H9 (cell line): ENCODE measurements around the gene TNP2. TPM values are rescaled to one million over a fixed set of nuclear protein-coding genes. Genes with fewer than 3 reads are reported as not detected.

Experiments used
- DNase-seq: peaks from one replicate; pipeline ENCODE4 v3.0.0-alpha.2; 2017
- H2AFZ ChIP-seq: one replicate; pipeline ENCODE4 v1.6.1; 2013; ENCODE audit warnings: mild to moderate bottlenecking, low read length, control low read depth, moderate library complexity
- H2AK5ac ChIP-seq: 2 replicates; pipeline ENCODE4 v1.6.1; 2013; ENCODE audit warnings: low read length, control low read depth, mixed read lengths; ENCODE audit not compliant: insufficient read length
- H2BK120ac ChIP-seq: one replicate; pipeline ENCODE4 v1.6.1; 2013; ENCODE audit warnings: low read depth, mild to moderate bottlenecking, low read length, control low read depth, inconsistent platforms; ENCODE audit not compliant: poor library complexity, severe bottlenecking
- H2BK12ac ChIP-seq: 2 replicates; pipeline ENCODE4 v1.6.1; 2013; ENCODE audit warnings: low read length, control low read depth, mixed read lengths, low read depth; ENCODE audit not compliant: insufficient read length
- H2BK15ac ChIP-seq: 2 replicates; pipeline ENCODE4 v1.6.1; 2013; ENCODE audit warnings: low read depth, low read length, control low read depth
- H2BK20ac ChIP-seq: one replicate; pipeline ENCODE4 v1.6.1; 2013; ENCODE audit warnings: low read depth, mild to moderate bottlenecking, low read length, control low read depth, inconsistent platforms; ENCODE audit not compliant: poor library complexity, severe bottlenecking
- H2BK5ac ChIP-seq: 2 replicates; pipeline ENCODE4 v1.6.1; 2013; ENCODE audit warnings: low read length, control low read depth, mixed read lengths; ENCODE audit not compliant: insufficient read length
- H3K14ac ChIP-seq: 2 replicates; pipeline ENCODE4 v1.6.1; 2013; ENCODE audit warnings: low read length, control low read depth; ENCODE audit not compliant: insufficient read depth
- H3K18ac ChIP-seq: 2 replicates; pipeline ENCODE4 v1.6.1; 2013; ENCODE audit warnings: low read depth, mild to moderate bottlenecking, mixed read lengths, low read length, control low read depth; ENCODE audit not compliant: insufficient read length
- H3K23ac ChIP-seq: 2 replicates; pipeline ENCODE4 v1.6.1; 2013; ENCODE audit warnings: low read length, control low read depth, mixed read lengths, low read depth; ENCODE audit not compliant: insufficient read length
- H3K23me2 ChIP-seq: 2 replicates; pipeline ENCODE4 v1.6.1; 2013; ENCODE audit warnings: low read depth, mild to moderate bottlenecking, mixed read lengths, low read length, control low read depth; ENCODE audit not compliant: insufficient read length, poor library complexity, severe bottlenecking
- H3K27ac ChIP-seq: 2 replicates; pipeline ENCODE4 v1.5.1; 2013; ENCODE audit warnings: low read length, control low read depth, mixed read lengths, low read depth; ENCODE audit not compliant: insufficient read length
- H3K27me3 ChIP-seq: 2 replicates; pipeline ENCODE4 v1.6.1; 2013; ENCODE audit warnings: low read length, control low read depth, inconsistent platforms; ENCODE audit not compliant: insufficient read depth
- H3K4ac ChIP-seq: 2 replicates; pipeline ENCODE4 v1.6.1; 2013; ENCODE audit warnings: low read depth, mild to moderate bottlenecking, control low read depth, inconsistent platforms, low read length, moderate library complexity
- H3K4me1 ChIP-seq: 2 replicates; pipeline ENCODE4 v1.6.1; 2013; ENCODE audit warnings: low read length, control low read depth, inconsistent platforms; ENCODE audit not compliant: insufficient read depth
- H3K4me2 ChIP-seq: 2 replicates; pipeline ENCODE4 v1.6.1; 2013; ENCODE audit warnings: low read length, control low read depth, mixed read lengths; ENCODE audit not compliant: insufficient read length, insufficient read depth
- H3K56ac ChIP-seq: 2 replicates; pipeline ENCODE4 v1.6.1; 2013; ENCODE audit warnings: low read depth, mild to moderate bottlenecking, mixed read lengths, low read length, control low read depth; ENCODE audit not compliant: insufficient read length
- H3K79me1 ChIP-seq: 2 replicates; pipeline ENCODE4 v1.6.1; 2013; ENCODE audit warnings: low read depth, mild to moderate bottlenecking, moderate library complexity, low read length, control low read depth, inconsistent platforms; ENCODE audit not compliant: insufficient read depth, poor library complexity, severe bottlenecking
- H3K79me2 ChIP-seq: 2 replicates; pipeline ENCODE4 v1.6.1; 2013; ENCODE audit warnings: low read length, control low read depth, inconsistent platforms; ENCODE audit not compliant: insufficient read depth
- H3K9ac ChIP-seq: 2 replicates; pipeline ENCODE4 v1.6.1; 2013; ENCODE audit warnings: low read length, control low read depth, mixed read lengths; ENCODE audit not compliant: insufficient read length; ENCODE audit errors: extremely low read depth
- H3K9me3 ChIP-seq: one replicate; pipeline ENCODE4 v1.6.1; 2013; ENCODE audit warnings: low read depth, low read length, inconsistent platforms; ENCODE audit not compliant: control insufficient read depth
- H3T11ph ChIP-seq: one replicate; pipeline ENCODE4 v1.6.1; 2013; ENCODE audit warnings: mild to moderate bottlenecking, low read length, control low read depth, inconsistent platforms
- H4K20me1 ChIP-seq: one replicate; pipeline ENCODE4 v1.6.1; 2013; ENCODE audit not compliant: control insufficient read depth, insufficient read length, insufficient read depth
- H4K5ac ChIP-seq: 2 replicates; pipeline ENCODE4 v1.6.1; 2013; ENCODE audit warnings: low read depth, mild to moderate bottlenecking, mixed read lengths, low read length, control low read depth; ENCODE audit not compliant: insufficient read length
- H4K8ac ChIP-seq: replicated peaks from 2 replicates; pipeline ENCODE4 v1.6.1; 2013; ENCODE audit warnings: low read length, control low read depth, mixed read lengths, low read depth; ENCODE audit not compliant: insufficient read length
- H4K91ac ChIP-seq: 2 replicates; pipeline ENCODE4 v1.6.1; 2013; ENCODE audit warnings: low read depth, mild to moderate bottlenecking, moderate library complexity, mixed read lengths, low read length, control low read depth; ENCODE audit not compliant: insufficient read length
- H3K27ac Mint-ChIP-seq, 3 experiments: 2 replicates in 2 of 3; 3 replicates in 1 of 3; pipeline ENCODE4 v1.8.0; 2020 to 2021; ENCODE audit warnings: mixed read lengths in 3 of 3, mild to moderate bottlenecking in 1 of 3, moderate library complexity in 1 of 3
- H3K27me3 Mint-ChIP-seq: 2 replicates; pipeline ENCODE4 v1.8.0; 2021; ENCODE audit warnings: low read depth, mild to moderate bottlenecking, moderate library complexity, mixed read lengths
- H3K36me3 Mint-ChIP-seq, 3 experiments: 2 replicates in 2 of 3; 3 replicates in 1 of 3; pipeline ENCODE4 v1.8.0; 2020 to 2021; ENCODE audit warnings: low read depth in 3 of 3, mixed read lengths in 3 of 3; ENCODE audit not compliant: insufficient read depth in 1 of 3
- H3K4me1 Mint-ChIP-seq, 2 experiments: 2 replicates each; pipeline ENCODE4 v1.8.0; 2020; ENCODE audit warnings: mixed read lengths in 2 of 2
- H3K4me3 Mint-ChIP-seq, 2 experiments: 2 replicates in 1 of 2; 3 replicates in 1 of 2; pipeline ENCODE4 v1.8.0; 2020 to 2021; ENCODE audit warnings: mild to moderate bottlenecking in 2 of 2, mixed read lengths in 2 of 2, moderate library complexity in 1 of 2
- H3K9me3 Mint-ChIP-seq, 2 experiments: 2 replicates in 1 of 2; 3 replicates in 1 of 2; pipeline ENCODE4 v1.8.0; 2020; ENCODE audit warnings: mild to moderate bottlenecking in 2 of 2, mixed read lengths in 2 of 2, moderate library complexity in 1 of 2
- WGBS: extraction: QIAGEN DNeasy Blood & Tissue Kit; methylation state at CpG from one replicate; pipeline ENCODE4 v1.1.7; 2013; ENCODE audit warnings: missing lambda C conversion rate, low lambda C conversion rate, mixed read lengths; ENCODE audit not compliant: insufficient read length; ENCODE audit errors: extremely low coverage; 5-methylcytosine and 5-hydroxymethylcytosine counted together
- total RNA-seq: library from RNA; stranded (reverse); gene quantifications from 2 replicates; pipeline ENCODE4 v1.2.1, GENCODE V29; 2021
- TF ChIP-seq, protein P1 (sequence below): fragments of 200-600 bp; sonication (generic); conservative IDR thresholded peaks from 3 replicates; pipeline ENCODE4 v1.8.0; 2021; ENCODE audit warnings: antibody characterized with exemption, mild to moderate bottlenecking

Gene TNP2
- total RNA-seq, 1 experiment from 2014 or later, result not detected

DNA sequence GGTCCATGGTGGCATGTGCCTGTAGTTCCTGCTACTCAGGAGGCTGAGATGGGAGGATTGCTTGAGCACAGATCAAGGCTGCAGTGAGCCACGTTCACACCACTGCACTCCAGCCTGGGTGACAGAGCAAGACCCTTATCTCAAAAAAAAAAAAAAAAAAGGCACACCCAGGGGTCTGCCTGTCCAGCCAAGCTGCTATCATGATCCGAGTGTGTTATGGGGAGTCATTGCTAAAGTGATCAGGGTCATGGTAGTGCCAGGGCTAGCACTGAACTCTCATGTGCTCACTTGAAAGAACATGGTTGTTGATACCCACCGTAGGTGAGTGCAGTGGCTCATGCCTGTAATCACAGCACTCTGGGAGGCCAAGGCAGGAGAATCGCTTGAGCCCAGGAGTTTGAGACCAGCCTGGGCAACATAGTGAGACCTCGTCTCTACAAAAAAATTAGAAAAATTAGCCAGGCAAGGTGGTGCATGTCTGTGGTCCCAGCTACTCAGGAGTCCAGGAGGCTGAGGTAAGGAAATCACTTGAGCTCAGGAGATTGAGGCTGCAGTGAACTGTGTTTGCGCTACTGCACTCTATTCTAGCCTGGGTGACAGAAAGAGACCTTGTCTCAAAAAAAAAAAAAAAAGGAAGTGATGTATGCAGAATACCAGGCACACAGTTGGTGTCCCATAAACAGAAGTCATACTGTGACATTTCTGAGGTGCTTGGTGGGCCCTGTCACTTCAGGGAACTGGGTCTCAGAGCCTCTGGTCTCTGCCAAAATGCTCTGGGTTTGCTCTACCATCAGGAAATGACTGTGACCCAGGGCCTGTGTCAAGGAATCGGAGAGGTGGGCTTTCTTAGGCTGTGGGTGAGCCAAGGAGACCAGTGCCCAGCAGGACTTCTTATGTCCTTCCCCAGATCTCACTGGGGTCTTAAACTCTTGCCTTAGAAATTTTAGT, 9.8 kb upstream of the TNP2 start:
- no peak for DNase-seq
- H2AFZ ChIP-seq, result no peak overlapping the region
- H3K4ac ChIP-seq, result no peak overlapping the region
- H3K79me1 ChIP-seq, result no peaks in the 10 kb centered on the region
- H2BK120ac ChIP-seq, result no peak overlapping the region
- H3K4me1 ChIP-seq, result no peaks in the 10 kb centered on the region; the same call in 1 of the 2 replicates
- no peak overlapping the region for H2AK5ac ChIP-seq
- H2BK5ac ChIP-seq, result no peak overlapping the region
- no peak overlapping the region for H3K27ac ChIP-seq
- TF ChIP-seq, protein P1, sequence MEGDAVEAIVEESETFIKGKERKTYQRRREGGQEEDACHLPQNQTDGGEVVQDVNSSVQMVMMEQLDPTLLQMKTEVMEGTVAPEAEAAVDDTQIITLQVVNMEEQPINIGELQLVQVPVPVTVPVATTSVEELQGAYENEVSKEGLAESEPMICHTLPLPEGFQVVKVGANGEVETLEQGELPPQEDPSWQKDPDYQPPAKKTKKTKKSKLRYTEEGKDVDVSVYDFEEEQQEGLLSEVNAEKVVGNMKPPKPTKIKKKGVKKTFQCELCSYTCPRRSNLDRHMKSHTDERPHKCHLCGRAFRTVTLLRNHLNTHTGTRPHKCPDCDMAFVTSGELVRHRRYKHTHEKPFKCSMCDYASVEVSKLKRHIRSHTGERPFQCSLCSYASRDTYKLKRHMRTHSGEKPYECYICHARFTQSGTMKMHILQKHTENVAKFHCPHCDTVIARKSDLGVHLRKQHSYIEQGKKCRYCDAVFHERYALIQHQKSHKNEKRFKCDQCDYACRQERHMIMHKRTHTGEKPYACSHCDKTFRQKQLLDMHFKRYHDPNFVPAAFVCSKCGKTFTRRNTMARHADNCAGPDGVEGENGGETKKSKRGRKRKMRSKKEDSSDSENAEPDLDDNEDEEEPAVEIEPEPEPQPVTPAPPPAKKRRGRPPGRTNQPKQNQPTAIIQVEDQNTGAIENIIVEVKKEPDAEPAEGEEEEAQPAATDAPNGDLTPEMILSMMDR, result no peak
- no peak overlapping the region for H4K8ac ChIP-seq
- no CpG with 5 or more reads among the region's 7 CpGs for WGBS
- H3K79me2 ChIP-seq, result no peaks in the 10 kb centered on the region
- no peaks in the 10 kb centered on the region; the same call in 1 of the 2 replicates for H3K27me3 Mint-ChIP-seq
- H2BK20ac ChIP-seq, result no peak overlapping the region
- H3K9me3 Mint-ChIP-seq, result peaks cover 0 to 7% of the 10 kb centered on the region in 2 experiments; a peak in 2 of 5 replicates
- no peak overlapping the region for H3K14ac ChIP-seq
- no peak overlapping the region for H4K91ac ChIP-seq
- H4K20me1 ChIP-seq, result no peaks in the 10 kb centered on the region
- H3K27ac Mint-ChIP-seq, result peak overlapping the region in 1 of 3 experiments; percentile 80; a peak in 2 of 7 replicates
- H3K9ac ChIP-seq, result no peak overlapping the region
- H3K27me3 ChIP-seq, result no peaks in the 10 kb centered on the region
- no peak overlapping the region for H3T11ph ChIP-seq
- no peak overlapping the region for H3K56ac ChIP-seq
- no peak overlapping the region for H3K23ac ChIP-seq
- H3K9me3 ChIP-seq, result no peaks in the 10 kb centered on the region
- no peak overlapping the region for H3K18ac ChIP-seq
- peaks cover 6 to 13% of the 10 kb centered on the region in 2 experiments for H3K4me1 Mint-ChIP-seq
- no peaks in the 10 kb centered on the region for H3K36me3 Mint-ChIP-seq
- H4K5ac ChIP-seq, result no peak overlapping the region
- H3K4me3 Mint-ChIP-seq, result no peak overlapping the region
- no peak overlapping the region for H2BK15ac ChIP-seq
- no peak overlapping the region for H3K4me2 ChIP-seq
- no peak overlapping the region for H2BK12ac ChIP-seq
- H3K23me2 ChIP-seq, result no peaks in the 10 kb centered on the region
